NCI-H82 treated with DMSO at 0.1 percent for 48 hours (cell line): ENCODE measurements around the gene FRMPD4.
"Not testable (repeated sequence)": the region's sequence is repeated elsewhere in the genome, so short reads cannot be mapped to it uniquely, and the experiment has no call there.

Experiments
- DNase-seq: peaks from one replicate; lab custom pipeline; 2025; ENCODE audit not compliant: unreplicated experiment; lab: John Stamatoyannopoulos, UW

Gene FRMPD4

GRCh38 chrX:12138361-12139313 lies at the start of gene FRMPD4:
Gene FRMPD4 (plus strand): TSS chrX:12138473. CDS start chrX:12138972, 499 bp downstream.
- DNase-seq: peak; percentile 48

DNA sequence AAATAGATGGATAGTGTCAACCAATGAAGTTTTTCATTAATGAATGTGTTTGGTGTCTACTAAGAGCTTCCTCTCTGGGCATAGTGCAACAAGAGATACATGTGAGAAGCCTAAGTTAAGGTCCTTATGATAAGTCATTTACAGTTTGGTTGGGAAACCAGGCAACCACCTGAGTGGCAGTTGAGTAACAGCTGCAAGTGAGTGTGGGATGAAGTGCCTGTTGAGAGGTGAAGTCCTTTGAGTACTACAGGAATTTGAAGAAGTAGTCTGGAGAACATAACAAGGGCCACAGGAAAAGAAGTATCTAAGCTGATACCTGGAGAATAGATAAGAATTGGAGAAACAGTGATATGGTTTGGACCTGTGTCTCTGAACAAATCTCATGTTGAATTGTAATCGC lies 48.5 kb upstream of the FRMPD4 start:
- DNase-seq: no peak

GRCh38 chrX:12113321-12113720 lies 25.0 kb upstream of the FRMPD4 start:
- no peak for DNase-seq

DNA sequence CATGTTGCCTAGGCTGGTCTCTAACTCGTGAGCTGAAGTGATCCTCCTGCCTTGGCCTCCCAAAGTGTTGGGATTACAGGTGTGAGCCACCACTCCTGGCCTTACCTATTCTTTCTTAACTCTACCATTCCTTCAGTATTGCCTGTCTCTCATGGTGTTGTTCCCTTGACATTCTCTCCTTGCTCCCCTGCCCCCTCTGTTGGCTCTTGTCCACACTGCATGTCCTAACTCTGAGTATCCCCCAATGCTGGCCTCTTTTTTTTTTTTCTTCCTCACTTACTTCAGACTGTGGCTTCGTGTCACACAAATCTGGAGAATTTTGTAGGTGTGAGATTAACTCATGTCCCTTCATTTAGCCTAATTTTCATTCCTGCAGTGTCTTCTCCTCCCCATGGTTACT lies 22.9 kb upstream of the FRMPD4 start:
- DNase-seq: peak; percentile 23

DNA sequence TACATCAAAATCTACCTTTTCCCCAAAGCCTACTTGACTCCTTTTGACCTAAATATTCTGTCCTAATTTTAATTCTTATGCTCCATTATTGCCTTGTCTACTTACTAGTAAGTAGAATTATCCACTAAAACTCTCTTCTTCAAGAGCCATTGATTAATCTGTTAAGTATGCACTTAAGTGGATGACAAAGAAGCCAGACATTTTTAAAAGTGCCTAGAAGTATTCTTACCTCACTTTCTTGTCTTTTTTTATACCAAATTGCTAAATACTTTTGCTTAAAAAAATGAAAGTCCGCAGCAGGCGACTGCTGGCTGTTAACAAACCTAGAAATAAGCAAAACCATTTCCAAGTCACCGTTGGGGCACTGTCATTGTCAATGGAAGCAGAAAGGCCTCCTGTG lies 20.1 kb upstream of the FRMPD4 start:
- DNase-seq: no peak

GRCh38 chrX:12128017-12128416 lies 10.3 kb upstream of the FRMPD4 start:
- no peak for DNase-seq

DNA sequence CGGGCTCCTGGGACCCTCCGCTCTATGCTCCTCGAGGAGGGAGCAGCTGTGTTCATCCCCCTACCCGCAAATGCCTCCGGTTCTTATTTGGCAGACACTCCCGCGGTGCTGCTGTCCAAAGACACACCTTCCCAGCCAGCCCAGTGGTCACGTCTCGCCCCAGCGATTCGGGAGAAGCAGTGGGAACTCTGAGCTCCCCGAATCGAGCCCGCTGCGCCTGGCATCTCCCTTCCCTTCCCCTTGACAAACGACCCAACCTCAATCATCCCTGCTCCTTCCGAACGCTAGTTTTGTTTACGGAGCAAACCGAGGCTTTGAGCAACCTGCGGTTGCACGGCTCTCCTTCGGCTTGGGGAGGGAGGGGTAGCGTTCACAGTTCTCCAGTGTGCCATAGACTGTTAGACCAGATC lies 317 bp upstream of the FRMPD4 start:
- peak; percentile 19 for DNase-seq

- DNase-seq: no peak
Observed at GRCh38 chrX:12139934-12140611, 1.8 kb downstream of the FRMPD4 start.

- no peak for DNase-seq
Observed at GRCh38 chrX:12141511-12141910, 3.2 kb downstream of the FRMPD4 start.

DNA sequence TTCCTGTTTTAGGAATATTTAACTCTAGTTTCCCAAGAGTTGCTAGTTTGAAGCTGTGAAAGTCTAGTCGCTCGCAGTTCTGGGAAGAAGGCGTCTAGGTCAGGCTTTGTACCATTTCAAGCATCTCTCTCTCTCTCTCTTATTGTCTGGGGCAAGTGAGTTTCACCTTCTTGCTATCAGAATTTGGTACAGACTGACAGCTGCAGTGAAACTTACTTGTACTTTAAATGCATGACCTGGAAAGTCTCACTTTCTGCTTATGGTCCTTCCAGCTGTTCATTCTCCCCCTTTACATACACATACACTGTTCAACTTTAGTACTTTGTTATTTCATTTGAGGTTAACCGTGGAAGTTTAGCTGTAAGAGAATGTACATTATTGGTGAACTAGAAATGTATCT lies 4.4 kb downstream of the FRMPD4 start:
- no peak for DNase-seq

DNA sequence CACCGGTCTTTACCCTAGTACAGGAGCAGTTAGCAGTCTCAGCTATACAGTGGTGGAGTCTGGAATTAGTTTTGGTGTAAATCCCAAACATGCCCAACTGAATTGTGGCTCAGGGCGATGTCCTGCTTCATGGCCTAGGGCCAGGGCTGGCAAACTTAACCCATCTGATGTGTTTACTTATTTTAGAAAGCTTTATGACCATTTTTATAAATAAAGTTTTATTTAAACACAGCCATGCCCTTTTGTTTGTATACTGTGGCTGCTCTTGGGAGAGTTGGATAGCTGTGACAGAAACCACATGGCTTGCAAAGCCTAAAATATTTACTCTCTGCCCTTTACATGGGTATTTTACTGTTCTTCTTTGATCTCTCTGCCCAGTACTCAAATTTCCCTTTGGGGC lies 7.1 kb downstream of the FRMPD4 start:
- no peak for DNase-seq

DNA sequence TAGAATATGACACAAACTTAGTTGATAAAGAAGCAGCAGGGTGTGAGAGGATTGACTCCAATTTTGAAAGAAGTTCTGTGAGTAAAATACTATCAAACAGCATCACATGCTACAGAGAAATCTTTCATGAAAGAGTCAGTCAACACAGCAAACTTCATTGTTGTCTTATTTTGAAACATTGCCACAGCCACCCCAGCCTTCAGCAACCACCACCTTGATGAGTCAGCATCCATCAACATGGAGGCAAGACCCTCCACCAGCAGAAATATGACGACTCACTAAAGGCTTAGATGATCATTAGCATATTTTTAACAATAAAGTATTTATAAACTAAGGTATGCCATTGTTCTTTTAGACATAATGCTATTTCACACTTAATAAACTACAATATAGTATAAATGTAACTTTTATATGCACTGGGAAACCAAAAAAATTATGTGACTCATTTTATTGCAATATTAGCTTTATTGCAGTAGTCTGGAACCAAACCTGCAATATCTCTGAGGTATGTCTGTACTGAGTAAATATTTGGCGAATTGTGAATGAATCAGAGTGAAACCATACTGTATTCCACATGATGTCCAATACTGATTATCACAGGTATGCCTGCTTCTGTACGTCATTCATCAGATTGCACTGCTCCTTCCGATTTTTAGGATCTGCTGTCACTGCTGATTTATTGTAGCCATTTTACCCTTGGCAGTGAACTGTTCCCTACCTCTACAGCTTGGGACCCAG lies 11.6 kb downstream of the FRMPD4 start:
- DNase-seq: no peak

DNA sequence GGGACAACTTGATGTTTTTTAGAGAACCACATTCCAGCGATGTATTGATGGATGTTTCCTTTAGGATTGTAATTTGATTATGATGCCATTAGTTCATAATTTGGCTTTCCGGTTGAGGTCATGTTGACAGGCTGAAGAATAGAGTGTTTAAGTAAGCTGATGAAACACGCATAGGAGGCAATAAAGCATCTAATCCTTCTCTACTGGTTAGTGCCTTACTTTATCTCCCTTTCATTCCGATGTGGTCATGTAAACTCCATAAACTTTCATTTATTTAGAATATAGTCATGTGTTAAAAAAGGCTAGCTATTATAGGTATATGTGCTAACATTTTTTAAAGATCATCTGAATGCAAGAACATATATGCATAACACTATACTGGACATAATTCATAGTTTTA lies 15.0 kb downstream of the FRMPD4 start:
- DNase-seq: no peak

DNA sequence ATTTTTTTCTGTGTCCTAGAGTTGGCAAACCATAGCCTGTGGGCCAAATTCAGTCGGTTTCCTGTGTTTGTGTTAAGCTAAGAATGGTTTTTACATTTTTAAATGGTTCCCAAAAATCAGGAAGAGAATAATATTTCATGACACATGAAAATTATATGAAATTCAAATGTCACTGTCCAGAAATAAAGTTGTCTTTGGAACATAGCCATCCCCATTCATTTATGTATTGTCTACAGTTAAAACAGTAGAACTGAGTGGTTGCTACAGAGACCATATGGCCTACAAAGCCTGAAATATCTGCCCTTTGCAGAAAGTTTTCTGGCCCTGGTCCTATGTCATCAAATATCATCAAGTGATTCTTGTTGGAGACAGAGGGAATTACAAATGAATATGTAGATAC lies 15.5 kb downstream of the FRMPD4 start:
- no peak for DNase-seq

DNA sequence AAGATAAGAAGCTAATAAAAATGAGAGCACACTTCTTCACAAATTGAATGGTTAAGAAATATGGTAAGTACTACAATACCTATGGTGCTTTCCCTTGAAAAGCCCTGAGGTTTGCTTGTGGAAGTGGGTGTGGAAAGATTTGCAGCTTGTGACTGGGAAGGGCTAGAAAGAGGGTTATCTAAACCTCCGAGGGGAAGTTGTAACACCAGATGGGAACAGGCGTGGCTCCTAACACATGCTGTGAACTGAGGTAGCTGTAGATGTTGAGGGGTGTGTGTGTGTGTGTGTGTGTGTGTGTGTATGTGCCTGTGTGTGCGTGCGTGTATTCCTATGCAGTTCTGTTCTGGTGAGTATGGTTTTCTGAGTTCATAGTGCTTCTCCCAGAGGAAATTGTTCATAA lies 21.5 kb downstream of the FRMPD4 start:
- no peak for DNase-seq

- DNase-seq: no peak
Observed at GRCh38 chrX:12162420-12162819, 24.1 kb downstream of the FRMPD4 start.

DNA sequence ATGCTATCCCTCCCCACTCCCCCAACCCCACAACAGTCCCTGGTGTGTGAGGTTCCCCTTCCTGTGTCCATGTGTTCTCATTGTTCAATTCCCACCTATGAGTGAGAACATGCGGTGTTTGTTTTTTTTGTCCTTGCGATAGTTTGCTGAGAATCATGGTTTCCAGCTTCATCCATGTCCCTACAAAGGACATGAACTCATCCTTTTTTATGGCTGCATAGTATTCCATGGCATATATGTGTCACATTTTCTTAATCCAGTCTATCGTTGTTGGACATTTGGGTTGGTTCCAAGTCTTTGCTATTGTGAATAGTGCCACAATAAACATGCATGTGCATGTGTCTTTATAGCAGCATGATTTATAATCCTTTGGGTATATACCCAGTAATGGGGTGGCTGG lies 25.9 kb downstream of the FRMPD4 start:
- DNase-seq: not testable (repeated sequence)

DNA sequence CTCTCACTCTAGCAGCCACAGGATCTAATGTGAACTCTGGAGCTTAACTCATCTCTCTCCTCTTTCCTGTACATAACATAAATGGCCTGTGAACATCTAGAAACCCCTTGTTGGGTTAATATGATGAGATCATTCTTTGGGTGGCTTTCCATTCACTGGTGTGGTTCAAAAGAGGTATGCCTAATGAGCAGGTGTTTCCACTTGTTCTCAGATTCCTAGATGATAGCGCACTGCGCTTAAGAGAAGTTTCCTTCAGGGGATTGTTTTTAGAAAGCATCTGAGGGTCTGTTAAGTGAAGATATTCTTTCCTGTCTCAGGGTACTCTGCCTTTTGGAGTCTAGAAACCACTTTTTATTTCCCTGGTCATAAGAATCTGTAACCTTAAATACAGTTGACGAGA lies 32.5 kb downstream of the FRMPD4 start:
- DNase-seq: no peak

DNA sequence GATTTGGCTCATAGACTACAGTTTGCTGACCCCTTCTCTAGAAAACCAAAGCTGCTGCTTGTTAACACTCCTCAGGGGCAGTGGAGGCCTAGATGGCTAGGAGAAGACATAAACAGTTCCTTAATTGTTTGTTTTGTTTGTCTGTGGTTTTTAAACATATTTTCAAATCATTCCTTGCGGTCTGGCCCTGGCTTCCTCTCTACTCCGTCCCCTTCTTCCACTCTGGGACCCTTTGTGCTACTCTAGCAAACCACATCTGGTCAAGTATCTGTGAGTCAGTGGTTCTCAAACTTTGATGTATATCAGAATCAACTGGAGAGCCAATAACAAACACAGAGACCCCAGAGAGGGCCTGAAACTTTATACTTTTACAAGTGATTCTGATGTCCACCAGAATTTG lies 36.1 kb downstream of the FRMPD4 start:
- no peak for DNase-seq

DNA sequence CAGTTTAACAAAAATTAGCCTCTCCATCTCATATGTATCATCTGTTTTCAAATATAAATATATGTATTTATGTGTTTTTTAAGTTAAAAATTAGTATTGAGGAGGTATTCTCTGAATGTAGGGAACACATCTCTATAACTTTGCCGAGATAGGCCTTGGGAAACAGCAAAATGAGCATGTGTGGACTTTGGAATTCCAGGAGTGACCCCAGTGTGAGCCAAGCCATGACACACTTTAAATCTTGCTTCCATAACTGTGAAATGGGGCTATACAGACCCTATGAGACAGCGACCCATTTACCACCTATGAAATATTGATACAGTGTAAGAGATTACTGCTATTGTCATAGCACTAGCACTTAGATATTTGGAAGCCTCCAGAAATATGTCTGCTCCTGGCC lies 58.8 kb downstream of the FRMPD4 start:
- DNase-seq: no peak

GRCh38 chrX:12206413-12206812 lies 68.1 kb downstream of the FRMPD4 start:
- DNase-seq: no peak
